Activated CD4-positive, alpha-beta T cell treated with anti-CD3 and anti-CD28 coated beads for 36 hours (primary cell): ENCODE data around the gene ENTPD6. TPM values are rescaled to one million over a fixed set of nuclear protein-coding genes. Genes with fewer than 3 reads are reported as not detected.
A peak's percentile ranks its signal among the peaks of the same experiment; 100 is the strongest.

ENCODE experiments used
- ATAC-seq: fragments of 200-7000 bp; cut with Tn5 transposase; one replicate; pipeline ENCODE4 v1.10.0; 2021; ENCODE audit warnings: mild to moderate bottlenecking, moderate library complexity
- CTCF ChIA-PET: fragments of 350-600 bp; sonication (Branson Sonifier 250); formaldehyde crosslinking; loops from one replicate; lab custom pipeline; 2021; ENCODE audit warnings: antibody characterized with exemption; lab: Charles Lee
- POLR2A ChIA-PET: fragments of 350-600 bp; sonication (Branson Sonifier 250); formaldehyde crosslinking; loops from one replicate; lab custom pipeline; 2021; ENCODE audit warnings: antibody characterized with exemption, inconsistent platforms; lab: Charles Lee
- DNase-seq: peaks from one replicate; pipeline ENCODE4 v3.0.0-alpha.2; 2020
- H3K27ac Mint-ChIP-seq: one replicate; pipeline ENCODE4 v1.8.0; 2021; ENCODE audit warnings: mixed read lengths
- H3K27me3 Mint-ChIP-seq: one replicate; pipeline ENCODE4 v1.8.0; 2021; ENCODE audit warnings: mixed read lengths
- H3K36me3 Mint-ChIP-seq: one replicate; pipeline ENCODE4 v1.8.0; 2021; ENCODE audit warnings: low read depth, mixed read lengths
- H3K4me1 Mint-ChIP-seq: one replicate; pipeline ENCODE4 v1.8.0; 2021; ENCODE audit warnings: mixed read lengths
- H3K4me3 Mint-ChIP-seq: one replicate; pipeline ENCODE4 v1.8.0; 2021; ENCODE audit warnings: mild to moderate bottlenecking, moderate library complexity, mixed read lengths
- H3K9me3 Mint-ChIP-seq: one replicate; pipeline ENCODE4 v1.8.0; 2021; ENCODE audit warnings: low read depth, mixed read lengths
- intact Hi-C, 2 experiments: fragments of 100-400 bp; cut with DNase I in 1 of 2; cut with micrococcal nuclease in 1 of 2; formaldehyde crosslinking; loops; one replicate each; pipeline versions ENCODE4 v1.14.2 to v1.15.1; 2022 to 2024; cut with DNase I, micrococcal nuclease
- total RNA-seq, 2 experiments: library from RNA; stranded (reverse); gene quantifications; one replicate each; pipeline ENCODE4 v1.2.3, GENCODE V29; 2021

ENTPD6 gene
- total RNA-seq, 2 experiments from 2014 or later: 34.3 to 41.5 TPM

DNA sequence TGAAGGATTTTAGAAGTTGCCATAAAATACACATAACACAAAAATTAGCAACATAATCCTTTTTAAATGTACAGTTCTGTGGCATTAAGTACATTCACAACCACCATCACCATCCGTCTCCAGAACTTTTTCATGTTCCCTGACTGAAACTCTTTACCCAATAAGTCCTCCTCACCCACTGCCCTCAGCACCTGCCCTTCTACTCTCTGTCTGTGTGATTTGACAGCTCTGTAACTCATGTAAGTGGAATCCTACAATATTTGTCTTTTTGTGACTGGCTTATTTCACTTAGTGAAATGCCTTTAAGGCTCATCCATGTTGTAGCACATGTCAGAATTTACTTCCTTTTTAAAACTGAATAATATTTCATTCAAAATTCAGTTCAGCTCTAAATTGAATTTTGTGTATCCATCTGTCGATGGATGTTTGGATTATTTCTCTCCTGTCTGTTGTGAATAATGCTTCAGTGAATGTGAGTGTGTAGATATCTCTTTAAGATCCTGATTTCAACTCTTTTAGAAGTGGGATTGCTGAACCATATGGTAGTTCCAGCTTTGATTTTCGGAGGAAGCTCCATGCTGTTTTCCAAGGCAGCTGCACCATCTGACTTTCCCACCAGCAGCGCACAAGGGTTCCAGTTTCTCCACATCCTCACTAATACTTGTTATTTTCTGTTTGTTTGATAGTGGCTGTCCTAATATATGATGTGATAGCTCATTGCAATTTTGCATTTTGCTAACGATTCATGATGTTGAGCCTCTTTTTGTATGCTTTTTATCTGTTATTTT, 4.2 kb downstream of the ENTPD6 start:
- peaks cover 56% of the 10 kb centered on the region for H3K4me1 Mint-ChIP-seq
- ATAC-seq: no peak
- no peak overlapping the region for H3K27ac Mint-ChIP-seq
- H3K27me3 Mint-ChIP-seq: no peaks in the 10 kb centered on the region
- H3K4me3 Mint-ChIP-seq: no peak overlapping the region
- H3K36me3 Mint-ChIP-seq: peaks cover 4% of the 10 kb centered on the region
- H3K9me3 Mint-ChIP-seq: no peaks in the 10 kb centered on the region
- ChIA-PET CTCF (interaction anchor here (0.7 kb wide), 1 partner anchor 18 kb away, joined by 3 read pairs; no protein-coding TSS in a partner anchor), POLR2A (no interaction called here)
- no peak for DNase-seq
- intact Hi-C loops: loop anchor here (1.0 to 5.0 kb wide), 4 partner anchors 12 to 207 kb away; partner anchors contain the start of genes ABHD12 (in 1 of the 2), APMAP (in 1 of the 2) and VSX1 (in 1 of the 2)

DNA sequence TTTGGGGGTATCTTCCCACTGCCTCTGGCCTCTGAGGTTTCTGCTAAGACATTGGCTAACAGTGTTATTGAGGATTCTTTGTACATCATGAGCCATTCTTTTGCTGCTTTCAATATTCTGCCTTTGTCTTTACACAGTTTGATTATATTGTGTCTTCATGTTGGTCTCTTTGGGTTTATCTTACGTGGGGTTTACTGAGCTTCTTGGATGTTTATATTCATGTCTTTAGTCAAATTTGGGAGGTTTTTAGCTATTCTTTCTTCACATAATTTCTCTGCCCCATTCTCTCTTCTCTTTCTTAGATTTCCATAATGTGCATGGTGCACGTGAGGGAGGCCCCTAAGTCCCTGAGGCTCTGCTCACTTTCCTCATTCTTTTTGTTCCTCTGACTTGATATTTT, 7.6 kb downstream of the ENTPD6 start:
- H3K36me3 Mint-ChIP-seq: peaks cover 8% of the 10 kb centered on the region
- peaks cover 41% of the 10 kb centered on the region for H3K4me1 Mint-ChIP-seq
- DNase-seq (no peak), ATAC-seq (no peak)
- POLR2A ChIA-PET: no interaction called here
- intact Hi-C loops: no loop called here
- CTCF ChIA-PET: interaction anchor here (0.6 to 2.0 kb wide), 4 partner anchors 8 to 194 kb away, joined by 3 to 6 read pairs (median 3); partner anchors contain the start of gene ENTPD6
- no peaks in the 10 kb centered on the region for H3K27me3 Mint-ChIP-seq
- no peak overlapping the region for H3K4me3 Mint-ChIP-seq
- no peaks in the 10 kb centered on the region for H3K9me3 Mint-ChIP-seq
- H3K27ac Mint-ChIP-seq: no peak overlapping the region

DNA sequence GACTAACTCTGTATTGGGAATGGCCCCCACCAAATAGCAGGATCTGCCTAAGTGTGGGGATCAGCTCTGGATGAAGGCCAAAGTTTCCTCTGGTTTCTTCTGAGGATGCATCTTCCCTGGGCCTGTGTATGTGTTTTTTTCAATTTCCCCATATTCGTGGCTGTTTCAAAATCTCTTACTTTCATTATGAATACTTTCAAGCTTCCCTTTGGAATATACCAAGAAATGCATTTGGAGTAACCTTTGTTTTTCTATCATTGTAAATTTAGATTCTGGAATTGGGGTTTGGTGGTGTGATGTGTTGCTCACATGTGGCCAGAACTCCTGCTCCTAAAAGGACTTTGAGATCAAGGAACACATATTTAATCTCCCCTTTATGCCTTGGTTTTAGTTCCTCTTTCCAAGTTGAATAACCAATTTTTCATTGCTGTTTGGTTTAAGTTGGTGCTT, 8.4 kb downstream of the ENTPD6 start:
- H3K36me3 Mint-ChIP-seq: peaks cover 8% of the 10 kb centered on the region
- H3K9me3 Mint-ChIP-seq: no peaks in the 10 kb centered on the region
- ChIA-PET POLR2A (no interaction called here), CTCF (interaction anchor here (0.8 to 2.0 kb wide), 5 partner anchors 9 to 126 kb away, joined by 3 to 6 read pairs (median 3); partner anchors contain the start of gene ENTPD6)
- no peak overlapping the region for H3K4me3 Mint-ChIP-seq
- no peaks in the 10 kb centered on the region for H3K27me3 Mint-ChIP-seq
- intact Hi-C loops: no loop called here
- H3K4me1 Mint-ChIP-seq: peaks cover 36% of the 10 kb centered on the region
- DNase-seq (no peak), ATAC-seq (no peak)
- H3K27ac Mint-ChIP-seq: no peak overlapping the region

DNA sequence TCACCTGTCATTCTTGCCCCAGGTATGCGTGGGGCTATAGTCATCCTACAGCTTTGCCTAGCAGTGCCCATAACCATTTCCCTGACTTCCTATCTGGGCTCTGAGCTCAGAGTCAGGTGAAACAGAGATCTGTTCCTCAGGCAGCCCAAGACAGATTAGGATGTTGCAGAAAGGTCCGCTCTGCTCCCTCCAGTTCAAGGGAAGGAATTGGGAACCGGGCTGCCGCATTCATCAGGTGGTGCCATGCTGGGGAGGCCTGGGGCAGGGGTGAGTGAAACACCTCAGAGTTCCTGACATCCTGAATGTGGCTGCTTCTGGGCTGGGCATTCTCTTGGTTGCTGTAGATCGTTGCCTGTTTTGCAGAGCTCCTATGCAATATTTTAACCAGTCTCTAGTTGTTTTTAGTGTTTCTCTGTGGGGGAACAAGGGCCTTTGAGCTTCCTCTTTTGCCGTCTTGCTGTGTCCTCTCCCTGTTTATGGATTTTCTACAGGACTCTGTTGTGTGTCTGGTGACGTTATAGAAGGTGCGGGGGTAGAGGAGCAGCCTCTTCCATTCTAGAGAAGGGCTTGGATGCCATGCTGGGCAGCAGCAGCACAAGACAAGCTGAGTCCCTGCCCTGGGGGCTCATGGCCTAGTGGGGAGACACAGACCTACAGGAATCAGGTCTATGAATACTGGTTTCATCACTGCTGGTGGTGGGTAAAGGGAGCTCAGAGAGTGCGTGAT, 9.2 kb downstream of the ENTPD6 start:
- DNase-seq: no peak
- peaks cover 8% of the 10 kb centered on the region for H3K36me3 Mint-ChIP-seq
- no peaks in the 10 kb centered on the region for H3K9me3 Mint-ChIP-seq
- intact Hi-C loops: no loop called here
- peaks cover 29% of the 10 kb centered on the region for H3K4me1 Mint-ChIP-seq
- ChIA-PET POLR2A (no interaction called here), CTCF (interaction anchor here (1.2 to 2.0 kb wide), 2 partner anchors 10 to 16 kb away, joined by 4 to 6 read pairs; partner anchors contain the start of gene ENTPD6)
- peak overlapping the region; percentile 12 for H3K27ac Mint-ChIP-seq
- H3K27me3 Mint-ChIP-seq: no peaks in the 10 kb centered on the region
- no peak for ATAC-seq
- H3K4me3 Mint-ChIP-seq: no peak overlapping the region

DNA sequence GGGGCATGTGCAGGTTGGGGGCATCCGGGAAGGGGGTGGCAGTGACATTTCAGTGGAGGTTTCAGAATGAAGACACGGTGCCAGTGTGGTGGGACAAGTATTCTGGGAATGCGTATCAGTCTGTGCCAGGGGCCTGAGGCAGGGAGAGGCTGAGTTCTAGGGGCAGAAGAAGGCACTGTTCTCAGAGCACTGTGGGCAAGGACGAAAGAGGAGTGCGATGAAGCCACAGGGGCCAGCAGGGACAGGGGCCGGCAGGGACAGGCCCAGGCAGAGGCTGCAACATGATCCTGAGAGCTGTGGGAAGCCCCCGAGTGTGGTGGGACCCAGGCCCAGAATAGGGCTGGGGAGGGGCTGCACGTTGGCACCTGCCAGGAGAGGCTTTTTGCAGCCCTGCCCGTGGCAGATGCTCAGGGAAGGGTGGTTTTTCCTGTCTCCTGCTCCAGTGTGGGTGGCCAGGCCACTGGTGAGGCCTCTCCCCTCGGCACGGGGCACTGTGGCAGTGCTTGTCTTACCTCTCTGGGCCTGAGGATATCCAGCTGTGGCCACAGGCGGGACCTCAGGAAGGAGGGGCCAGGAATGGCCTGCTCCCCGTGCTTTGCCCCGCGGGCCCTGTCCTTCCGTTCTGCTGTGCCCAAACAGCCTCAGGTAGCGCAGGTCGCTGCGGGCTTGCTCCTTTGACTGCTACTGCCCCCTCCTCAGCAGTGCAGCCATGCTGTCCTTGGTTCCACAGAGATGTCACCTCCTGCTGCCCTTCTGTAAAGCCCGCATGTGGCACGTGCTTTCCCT, 10.0 kb downstream of the ENTPD6 start:
- DNase-seq (no peak), ATAC-seq (no peak)
- CTCF ChIA-PET: no interaction called here
- no peak overlapping the region for H3K27ac Mint-ChIP-seq
- H3K4me1 Mint-ChIP-seq: peaks cover 25% of the 10 kb centered on the region
- intact Hi-C loops: no loop called here
- H3K9me3 Mint-ChIP-seq: no peaks in the 10 kb centered on the region
- peaks cover 8% of the 10 kb centered on the region for H3K36me3 Mint-ChIP-seq
- no peaks in the 10 kb centered on the region for H3K27me3 Mint-ChIP-seq
- POLR2A ChIA-PET: no interaction called here
- no peak overlapping the region for H3K4me3 Mint-ChIP-seq

DNA sequence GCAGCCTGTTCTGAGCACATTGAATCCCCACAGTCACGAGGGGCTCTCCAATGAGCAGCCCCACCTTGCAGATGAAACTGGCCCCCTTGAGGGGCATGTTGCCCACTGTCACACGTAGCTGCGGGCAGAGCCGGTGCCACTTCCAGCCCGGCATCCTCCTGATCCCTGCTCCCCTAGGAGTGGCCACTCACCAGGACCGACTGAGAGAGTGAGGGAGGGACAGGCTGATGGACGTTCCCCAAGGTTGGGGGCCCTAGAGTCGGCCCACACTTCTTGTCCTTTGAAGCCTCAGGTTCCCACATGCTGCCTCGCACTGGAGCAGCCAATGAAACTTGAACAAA, 10.5 kb downstream of the ENTPD6 start:
- intact Hi-C loops: no loop called here
- ChIA-PET POLR2A (no interaction called here), CTCF (interaction anchor here (0.9 kb wide), 1 partner anchor 212 kb away, joined by 3 read pairs; no protein-coding TSS in a partner anchor)
- no peak overlapping the region for H3K27ac Mint-ChIP-seq
- no peaks in the 10 kb centered on the region for H3K9me3 Mint-ChIP-seq
- ATAC-seq (no peak), DNase-seq (no peak)
- H3K4me1 Mint-ChIP-seq: peaks cover 21% of the 10 kb centered on the region
- H3K4me3 Mint-ChIP-seq: no peak overlapping the region
- no peaks in the 10 kb centered on the region for H3K27me3 Mint-ChIP-seq
- peaks cover 8% of the 10 kb centered on the region for H3K36me3 Mint-ChIP-seq

DNA sequence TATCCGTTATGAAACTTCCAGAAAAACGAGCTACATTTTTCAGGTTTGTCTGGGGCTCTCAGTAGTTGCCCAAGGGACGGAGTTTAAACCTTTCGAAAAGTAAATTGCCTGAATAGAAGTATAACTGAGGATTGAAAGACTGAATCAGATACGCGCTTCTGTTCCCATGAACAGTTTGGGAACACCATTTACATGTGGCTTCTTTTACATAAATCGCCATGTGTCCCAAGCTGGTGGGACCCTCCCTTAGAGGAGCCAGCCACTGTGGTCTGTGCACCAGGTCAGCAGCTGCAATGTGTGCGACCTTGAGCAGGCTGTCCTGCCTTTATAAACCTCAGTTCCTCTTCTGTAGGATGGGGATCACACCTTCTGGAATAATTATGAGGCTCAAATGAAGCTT, 11.0 kb downstream of the ENTPD6 start:
- ChIA-PET CTCF (interaction anchor here (0.9 kb wide), 1 partner anchor 213 kb away, joined by 3 read pairs; no protein-coding TSS in a partner anchor), POLR2A (no interaction called here)
- peaks cover 10% of the 10 kb centered on the region for H3K36me3 Mint-ChIP-seq
- no peaks in the 10 kb centered on the region for H3K9me3 Mint-ChIP-seq
- DNase-seq: no peak
- H3K4me1 Mint-ChIP-seq: peaks cover 16% of the 10 kb centered on the region
- no peak for ATAC-seq
- intact Hi-C loops: no loop called here
- H3K4me3 Mint-ChIP-seq: no peak overlapping the region
- no peak overlapping the region for H3K27ac Mint-ChIP-seq
- no peaks in the 10 kb centered on the region for H3K27me3 Mint-ChIP-seq

DNA sequence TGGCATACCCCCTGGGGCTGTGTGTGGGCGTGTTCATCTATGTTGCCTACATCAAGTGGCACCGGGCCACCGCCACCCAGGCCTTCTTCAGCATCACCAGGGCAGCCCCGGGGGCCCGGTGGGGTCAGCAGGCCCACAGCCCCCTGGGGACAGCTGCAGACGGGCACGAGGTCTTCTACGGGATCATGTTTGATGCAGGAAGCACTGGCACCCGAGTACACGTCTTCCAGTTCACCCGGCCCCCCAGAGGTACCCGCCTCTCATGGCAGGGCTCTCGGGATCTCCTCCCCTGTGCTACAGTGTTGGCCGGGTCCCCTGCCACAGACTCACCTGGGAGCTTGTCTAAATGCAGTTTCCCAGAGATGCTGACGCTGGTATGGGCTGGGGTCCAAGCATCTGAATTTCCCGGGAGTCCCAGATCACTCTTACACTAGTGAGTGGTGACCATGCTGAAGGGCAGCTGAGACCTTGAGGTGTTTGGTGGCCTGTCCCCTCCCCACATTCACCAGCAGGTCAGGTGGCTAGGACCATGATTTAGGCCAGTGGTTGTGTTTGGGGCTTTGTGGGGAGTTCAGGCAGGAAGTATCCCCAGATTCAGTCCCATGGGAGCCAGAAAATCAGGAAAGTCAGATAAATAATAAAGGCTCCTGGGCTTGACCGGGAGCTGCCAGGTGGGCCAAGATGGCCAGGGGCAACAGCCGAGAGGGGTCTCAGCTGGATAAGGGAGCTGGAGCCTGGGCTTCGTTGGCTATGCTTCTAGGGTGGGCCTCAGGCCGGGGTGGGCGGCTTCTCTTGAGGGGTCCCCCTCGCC, 11.8 kb downstream of the ENTPD6 start:
- peaks cover 16% of the 10 kb centered on the region for H3K4me1 Mint-ChIP-seq
- DNase-seq (no peak), ATAC-seq (no peak)
- peaks cover 18% of the 10 kb centered on the region for H3K36me3 Mint-ChIP-seq
- intact Hi-C loops: no loop called here
- H3K27ac Mint-ChIP-seq: no peak overlapping the region
- H3K27me3 Mint-ChIP-seq: no peaks in the 10 kb centered on the region
- ChIA-PET CTCF (interaction anchor here (0.7 kb wide), 1 partner anchor 16 kb away, joined by 3 read pairs; no protein-coding TSS in a partner anchor), POLR2A (interaction anchor here (0.7 kb wide), 1 partner anchor 9 kb away, joined by 4 read pairs; no protein-coding TSS in a partner anchor)
- H3K4me3 Mint-ChIP-seq: no peak overlapping the region
- no peaks in the 10 kb centered on the region for H3K9me3 Mint-ChIP-seq

DNA sequence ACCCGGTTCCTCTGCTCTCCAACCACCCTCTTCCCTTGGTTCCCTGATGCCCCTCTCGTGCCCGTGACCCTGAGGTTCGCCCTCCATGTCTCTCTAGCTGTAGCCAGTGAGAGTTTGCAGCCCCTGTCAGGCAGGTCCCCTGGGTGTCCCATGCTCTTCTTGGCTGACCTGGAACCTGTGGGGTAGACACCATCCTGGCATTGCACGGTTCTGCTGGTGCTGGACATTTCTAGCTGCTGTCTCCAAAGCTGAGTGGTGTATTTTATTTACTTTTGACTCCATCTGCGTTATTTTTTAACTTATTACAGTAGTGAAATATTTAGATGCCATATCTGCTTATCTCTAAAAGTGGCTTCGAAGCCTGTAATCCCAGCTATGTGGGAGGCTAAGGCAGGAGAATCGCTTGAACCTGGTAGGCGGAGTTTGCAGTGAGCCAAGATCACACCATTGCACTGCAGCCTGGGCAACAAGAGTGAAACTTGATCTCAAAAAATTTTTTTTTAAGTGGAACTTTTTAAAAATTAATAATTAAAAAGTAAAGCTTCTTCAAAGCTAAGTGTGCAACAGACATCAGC, 12.5 kb downstream of the ENTPD6 start:
- ChIA-PET POLR2A (interaction anchor here (0.7 kb wide), 1 partner anchor 9 kb away, joined by 4 read pairs; no protein-coding TSS in a partner anchor), CTCF (interaction anchor here (0.7 to 1.0 kb wide), 2 partner anchors 16 to 148 kb away, joined by 3 read pairs; no protein-coding TSS in a partner anchor)
- Mint-ChIP-seq H3K9me3 (no peaks in the 10 kb centered on the region), H3K27ac (no peak overlapping the region), H3K4me3 (no peak overlapping the region), H3K36me3 (peaks cover 18% of the 10 kb centered on the region), H3K4me1 (peaks cover 15% of the 10 kb centered on the region), H3K27me3 (no peaks in the 10 kb centered on the region)
- no peak for DNase-seq
- intact Hi-C loops: no loop called here
- ATAC-seq: no peak

DNA sequence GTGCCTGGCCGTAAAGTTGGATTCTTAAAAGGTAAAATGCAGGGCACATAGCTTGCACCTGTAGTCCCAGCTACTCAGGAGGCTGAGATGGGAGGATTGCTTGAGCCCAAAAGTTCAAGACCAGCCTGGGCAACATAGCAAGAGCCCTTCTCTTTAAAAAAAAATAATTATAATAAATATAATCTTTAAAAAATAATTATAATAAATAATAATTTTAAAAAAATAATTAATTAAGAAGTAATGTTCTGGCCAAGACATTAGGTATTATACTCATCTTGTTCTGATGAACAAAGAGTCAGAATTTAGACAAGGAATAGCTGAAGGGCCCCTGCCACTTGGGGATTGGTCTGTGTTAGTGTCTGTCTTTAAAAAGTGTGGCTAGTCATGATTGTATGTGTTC, 13.9 kb downstream of the ENTPD6 start:
- ATAC-seq: no peak
- no peak overlapping the region for H3K4me3 Mint-ChIP-seq

More for the DNA sequence above, 13.9 kb downstream of the ENTPD6 start:
- no peaks in the 10 kb centered on the region for H3K9me3 Mint-ChIP-seq
- H3K27ac Mint-ChIP-seq: no peak overlapping the region
- H3K27me3 Mint-ChIP-seq: no peaks in the 10 kb centered on the region
- intact Hi-C loops: no loop called here
- peaks cover 4% of the 10 kb centered on the region for H3K4me1 Mint-ChIP-seq
- ChIA-PET CTCF (no interaction called here), POLR2A (no interaction called here)
- no peak for DNase-seq
- peaks cover 17% of the 10 kb centered on the region for H3K36me3 Mint-ChIP-seq
